Mucosa of stomach (tissue), 1 donor: ENCODE results near the gene DIS3L2.

Experiments used
- H3K27me3 ChIP-seq: one replicate; pipeline ENCODE4 v1.7.0; 2013; ENCODE audit warnings: mild to moderate bottlenecking, low read length; ENCODE audit not compliant: control insufficient read depth, insufficient read depth
- H3K36me3 ChIP-seq: one replicate; pipeline ENCODE4 v1.7.0; 2013; ENCODE audit warnings: low read length; ENCODE audit not compliant: control insufficient read depth, insufficient read depth
- H3K4me1 ChIP-seq: one replicate; pipeline ENCODE4 v1.7.0; 2013; ENCODE audit warnings: mild to moderate bottlenecking, low read length; ENCODE audit not compliant: control insufficient read depth, insufficient read depth
- H3K4me3 ChIP-seq: one replicate; pipeline ENCODE4 v1.7.0; 2013; ENCODE audit warnings: low read length
- H3K9ac ChIP-seq: one replicate; pipeline ENCODE4 v1.7.0; 2013; ENCODE audit warnings: mild to moderate bottlenecking, low read length, moderate library complexity
- H3K9me3 ChIP-seq: one replicate; pipeline ENCODE4 v1.7.0; 2013; ENCODE audit warnings: mild to moderate bottlenecking, low read length, moderate library complexity; ENCODE audit not compliant: control insufficient read depth
- donor health status: Pancreatic carcinoma.

The DIS3L2 gene

GRCh38 chr2:231924889-231925275 is 36.6 kb upstream of the DIS3L2 start:
- Histone ChIP-seq H3K27me3 (peaks cover 66% of the 10 kb centered on the region), H3K9me3 (no peaks in the 10 kb centered on the region), H3K4me3 (no peak overlapping the region), H3K36me3 (no peaks in the 10 kb centered on the region), H3K9ac (no peak overlapping the region), H3K4me1 (peaks cover 25% of the 10 kb centered on the region)

DNA sequence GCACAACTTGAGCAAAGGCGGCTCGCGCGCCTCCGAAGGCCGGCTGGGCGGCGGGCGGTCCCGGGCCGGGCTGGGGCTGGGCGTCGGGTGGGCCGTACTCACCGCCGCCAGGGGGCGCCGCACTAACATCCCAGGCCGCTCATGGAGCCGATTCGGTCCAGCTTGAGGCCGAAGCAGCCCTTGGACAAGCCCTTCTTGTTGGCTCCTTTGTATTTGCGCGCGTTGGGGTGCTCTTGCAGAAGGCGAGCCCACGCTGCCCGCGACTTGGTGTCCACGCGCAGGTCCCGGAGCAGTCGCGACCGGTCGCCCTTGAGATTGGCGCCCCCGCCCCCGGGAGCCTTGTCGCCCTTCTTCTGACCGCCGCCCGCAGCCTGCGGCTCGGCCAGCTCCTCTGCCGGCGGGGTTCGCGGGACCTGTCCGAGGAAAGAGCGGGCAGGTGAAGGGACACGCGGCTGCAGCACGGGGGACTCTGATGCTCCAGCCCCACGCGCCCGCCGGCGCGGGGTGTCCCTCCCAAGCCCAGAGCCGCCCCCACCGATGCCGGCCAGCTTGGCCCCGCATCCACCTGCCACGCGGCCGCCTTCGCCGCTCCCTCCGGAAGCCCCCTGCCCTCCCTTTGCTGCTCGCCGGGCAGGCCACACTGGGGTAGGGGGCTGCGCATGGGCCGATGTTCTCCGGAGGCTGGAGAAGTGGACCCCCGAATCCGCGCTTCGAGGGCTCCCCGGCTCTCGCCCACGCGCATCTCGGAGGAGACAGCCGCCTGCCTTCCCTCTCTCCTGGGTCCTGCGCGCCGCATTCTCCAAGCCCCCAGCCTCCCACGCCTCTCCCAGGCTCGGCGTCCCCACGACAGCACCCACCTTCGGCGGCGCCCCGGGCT is 36.0 kb upstream of the DIS3L2 start:
- H3K27me3 ChIP-seq, result peaks cover 72% of the 10 kb centered on the region
- no peaks in the 10 kb centered on the region for H3K36me3 ChIP-seq
- H3K4me3 ChIP-seq, result peak overlapping the region; percentile 17
- H3K9me3 ChIP-seq, result no peaks in the 10 kb centered on the region
- peaks cover 25% of the 10 kb centered on the region for H3K4me1 ChIP-seq
- H3K9ac ChIP-seq, result no peak overlapping the region

GRCh38 chr2:231926180-231926741 is 35.3 kb upstream of the DIS3L2 start, which contains the start of gene NPPC:
NPPC (minus strand) TSS chr2:231926396; CDS start chr2:231926249, 147 bp downstream.
- Histone ChIP-seq H3K9ac (no peak within 1 kb of the TSS), H3K36me3 (no peaks in the 10 kb centered on the region), H3K4me3 (peak within 1 kb of the TSS; percentile 31), H3K4me1 (peaks cover 25% of the 10 kb centered on the region), H3K9me3 (no peaks in the 10 kb centered on the region), H3K27me3 (peaks cover 79% of the 10 kb centered on the region)

DNA sequence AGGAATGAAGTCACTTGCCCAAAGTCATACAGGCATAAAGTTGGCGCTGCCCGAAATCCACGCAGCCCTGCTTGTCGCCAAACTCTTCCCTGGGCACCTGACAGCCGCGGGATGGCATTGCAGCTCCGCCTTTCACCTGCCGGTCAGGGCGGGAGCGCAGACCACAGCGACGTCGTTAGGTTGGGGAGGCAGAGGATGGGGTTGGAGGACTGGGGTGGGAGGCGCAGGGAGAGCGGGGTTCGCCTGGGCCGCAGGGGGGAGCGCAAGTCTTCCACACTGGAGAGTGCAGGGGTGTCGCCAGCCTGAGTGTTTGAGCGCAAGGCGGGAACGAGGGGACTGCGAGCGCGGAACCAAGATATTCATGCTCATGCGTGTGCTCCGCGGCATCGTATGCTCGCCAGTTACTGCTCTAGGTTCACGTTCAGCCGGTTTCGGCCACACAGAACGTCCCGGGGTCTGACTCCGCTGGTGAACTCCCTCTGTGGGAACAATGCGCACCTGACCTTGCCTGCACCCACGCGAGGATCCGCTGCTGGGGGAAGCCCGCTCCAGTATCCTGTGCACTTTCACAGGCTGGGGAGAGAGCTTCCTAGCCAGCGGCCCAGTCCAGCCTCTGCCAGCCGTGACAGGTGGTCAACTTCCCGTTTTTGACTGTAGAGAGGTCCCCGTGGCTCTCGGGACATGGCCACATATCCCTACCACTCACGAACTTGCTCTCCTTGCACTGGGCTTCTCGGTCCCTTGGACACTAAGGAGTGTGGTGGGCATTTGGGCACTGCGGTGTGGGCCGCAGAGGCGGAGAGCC is 34.5 kb upstream of the DIS3L2 start:
- H3K27me3 ChIP-seq, result peaks cover 81% of the 10 kb centered on the region
- no peak overlapping the region for H3K9ac ChIP-seq
- H3K4me3 ChIP-seq, result peak overlapping the region; percentile 31
- no peaks in the 10 kb centered on the region for H3K36me3 ChIP-seq
- H3K9me3 ChIP-seq, result no peaks in the 10 kb centered on the region
- H3K4me1 ChIP-seq, result peaks cover 25% of the 10 kb centered on the region

- peaks cover 78% of the 10 kb centered on the region for H3K27me3 ChIP-seq
- H3K9ac ChIP-seq, result no peak overlapping the region
- H3K36me3 ChIP-seq, result no peaks in the 10 kb centered on the region
- H3K4me3 ChIP-seq, result no peak overlapping the region
- peaks cover 25% of the 10 kb centered on the region for H3K4me1 ChIP-seq
- H3K9me3 ChIP-seq, result no peaks in the 10 kb centered on the region
Measured at GRCh38 chr2:231927566-231927890, 34.0 kb upstream of the DIS3L2 start.

- Histone ChIP-seq H3K9me3 (no peaks in the 10 kb centered on the region), H3K4me1 (peaks cover 25% of the 10 kb centered on the region), H3K9ac (no peak overlapping the region), H3K27me3 (peaks cover 70% of the 10 kb centered on the region), H3K4me3 (no peak overlapping the region), H3K36me3 (no peaks in the 10 kb centered on the region)
Measured at GRCh38 chr2:231928481-231928880, 33.0 kb upstream of the DIS3L2 start.

DNA sequence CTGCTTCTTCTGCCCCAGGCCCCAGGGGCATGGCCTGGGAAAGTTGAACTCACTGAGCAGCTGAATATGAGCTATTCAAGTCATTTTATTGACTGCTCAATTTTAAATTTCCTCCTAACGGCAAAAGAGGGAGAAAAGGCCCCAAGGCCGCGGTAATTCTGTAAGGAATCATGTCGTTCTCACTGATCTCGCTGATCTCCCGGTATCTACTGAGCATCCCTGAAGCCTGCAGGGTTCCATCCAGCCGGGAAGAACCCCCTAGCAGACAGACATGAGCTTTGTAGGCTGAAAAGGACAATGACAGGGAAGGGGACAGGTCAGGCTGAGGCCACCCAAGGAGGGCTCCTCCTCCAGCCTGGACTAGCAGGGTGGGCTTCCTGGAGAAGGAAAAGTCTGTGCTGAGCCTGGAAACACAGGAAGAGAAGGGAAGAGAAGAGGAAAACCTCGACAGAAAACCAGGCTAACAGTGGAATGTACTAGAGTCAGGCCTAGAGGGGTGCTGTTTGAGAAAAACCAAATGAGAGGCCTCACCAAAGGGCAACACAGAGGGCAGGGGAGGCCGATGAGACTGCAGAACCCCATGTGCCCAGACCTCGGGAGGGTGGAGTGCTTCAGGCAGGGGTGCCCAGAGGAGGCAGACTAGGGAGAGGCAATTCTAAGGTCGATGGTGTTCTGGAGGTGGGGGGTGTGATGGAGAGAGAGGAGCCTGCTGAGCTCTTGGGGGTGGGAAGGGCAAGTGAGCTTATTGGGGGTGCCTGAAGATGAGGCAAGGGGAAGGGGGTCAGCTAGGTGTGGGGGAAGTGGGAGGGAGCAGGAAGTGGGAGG is 32.4 kb upstream of the DIS3L2 start:
- Histone ChIP-seq H3K36me3 (no peaks in the 10 kb centered on the region), H3K27me3 (peaks cover 64% of the 10 kb centered on the region), H3K4me1 (peaks cover 25% of the 10 kb centered on the region), H3K9me3 (no peaks in the 10 kb centered on the region), H3K9ac (no peak overlapping the region), H3K4me3 (no peak overlapping the region)

GRCh38 chr2:231929961-231930592 is 31.4 kb upstream of the DIS3L2 start:
- Histone ChIP-seq H3K36me3 (no peaks in the 10 kb centered on the region), H3K27me3 (peaks cover 55% of the 10 kb centered on the region), H3K4me3 (no peak overlapping the region), H3K4me1 (peaks cover 20% of the 10 kb centered on the region), H3K9me3 (no peaks in the 10 kb centered on the region), H3K9ac (no peak overlapping the region)

DNA sequence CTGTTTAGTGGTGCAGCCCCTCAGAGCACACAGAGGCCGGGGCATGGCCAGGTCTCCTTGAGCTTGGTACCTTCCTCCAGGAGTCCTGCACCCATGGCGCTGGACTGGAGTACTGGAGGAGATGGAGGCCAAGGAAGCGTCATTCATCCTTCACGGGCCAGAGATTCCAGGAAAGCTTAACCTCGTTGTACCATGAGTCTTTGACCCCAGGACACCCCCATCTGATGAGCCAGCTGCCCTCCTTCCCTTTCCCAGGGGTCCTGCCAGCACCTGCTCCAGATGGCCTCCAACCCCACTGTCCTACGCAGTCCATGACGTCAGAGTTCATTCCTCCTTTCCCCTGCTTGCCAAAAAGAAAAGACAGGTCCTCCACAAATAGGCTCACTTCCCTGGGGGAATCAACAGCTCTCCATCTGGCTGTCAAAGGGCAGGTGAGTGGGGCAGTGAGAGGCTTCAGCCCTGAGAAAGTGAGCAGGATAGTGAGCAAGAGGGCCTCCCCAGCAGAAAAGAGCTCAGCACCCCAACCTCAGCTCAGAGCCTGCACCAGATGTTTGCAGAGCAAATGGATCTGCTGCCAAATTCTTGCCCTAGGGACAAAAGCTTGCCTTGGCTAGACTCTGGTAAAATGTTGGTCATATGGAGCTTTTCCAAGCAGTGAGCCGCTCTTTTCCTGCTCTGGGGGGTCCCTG is 30.8 kb upstream of the DIS3L2 start:
- Histone ChIP-seq H3K4me3 (no peak overlapping the region), H3K4me1 (peaks cover 13% of the 10 kb centered on the region), H3K27me3 (peaks cover 48% of the 10 kb centered on the region), H3K36me3 (no peaks in the 10 kb centered on the region), H3K9ac (no peak overlapping the region), H3K9me3 (no peaks in the 10 kb centered on the region)

GRCh38 chr2:231931481-231931915 is 30.0 kb upstream of the DIS3L2 start:
- no peaks in the 10 kb centered on the region for H3K36me3 ChIP-seq
- H3K9me3 ChIP-seq, result no peaks in the 10 kb centered on the region
- peaks cover 6% of the 10 kb centered on the region for H3K4me1 ChIP-seq
- H3K9ac ChIP-seq, result no peak overlapping the region
- H3K4me3 ChIP-seq, result no peak overlapping the region
- H3K27me3 ChIP-seq, result peaks cover 40% of the 10 kb centered on the region

DNA sequence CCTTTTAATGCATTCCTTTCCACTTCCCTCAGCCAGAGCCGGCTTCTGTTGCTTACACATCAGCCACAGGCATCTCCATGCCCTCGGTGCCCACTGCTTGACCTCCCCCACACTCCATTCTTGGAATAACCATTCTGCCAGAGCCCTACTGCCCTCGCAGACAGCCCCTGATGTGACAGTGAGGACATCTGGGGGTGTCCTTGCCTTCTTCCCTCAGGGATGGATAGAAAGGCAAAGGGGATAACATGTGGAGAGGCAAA is 28.9 kb upstream of the DIS3L2 start:
- no peaks in the 10 kb centered on the region for H3K4me1 ChIP-seq
- H3K27me3 ChIP-seq, result peaks cover 29% of the 10 kb centered on the region
- no peak overlapping the region for H3K9ac ChIP-seq
- H3K4me3 ChIP-seq, result no peak overlapping the region
- no peaks in the 10 kb centered on the region for H3K36me3 ChIP-seq
- no peaks in the 10 kb centered on the region for H3K9me3 ChIP-seq
